ENCODE measurements around the gene MDM1.
A peak's percentile ranks its signal among the peaks of the same experiment; 100 is the strongest.

The MDM1 gene, protein sequence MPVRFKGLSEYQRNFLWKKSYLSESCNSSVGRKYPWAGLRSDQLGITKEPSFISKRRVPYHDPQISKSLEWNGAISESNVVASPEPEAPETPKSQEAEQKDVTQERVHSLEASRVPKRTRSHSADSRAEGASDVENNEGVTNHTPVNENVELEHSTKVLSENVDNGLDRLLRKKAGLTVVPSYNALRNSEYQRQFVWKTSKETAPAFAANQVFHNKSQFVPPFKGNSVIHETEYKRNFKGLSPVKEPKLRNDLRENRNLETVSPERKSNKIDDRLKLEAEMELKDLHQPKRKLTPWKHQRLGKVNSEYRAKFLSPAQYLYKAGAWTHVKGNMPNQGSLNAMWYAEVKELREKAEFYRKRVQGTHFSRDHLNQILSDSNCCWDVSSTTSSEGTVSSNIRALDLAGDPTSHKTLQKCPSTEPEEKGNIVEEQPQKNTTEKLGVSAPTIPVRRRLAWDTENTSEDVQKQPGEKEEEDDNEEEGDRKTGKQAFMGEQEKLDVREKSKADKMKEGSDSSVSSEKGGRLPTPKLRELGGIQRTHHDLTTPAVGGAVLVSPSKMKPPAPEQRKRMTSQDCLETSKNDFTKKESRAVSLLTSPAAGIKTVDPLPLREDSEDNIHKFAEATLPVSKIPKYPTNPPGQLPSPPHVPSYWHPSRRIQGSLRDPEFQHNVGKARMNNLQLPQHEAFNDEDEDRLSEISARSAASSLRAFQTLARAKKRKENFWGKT

DNA sequence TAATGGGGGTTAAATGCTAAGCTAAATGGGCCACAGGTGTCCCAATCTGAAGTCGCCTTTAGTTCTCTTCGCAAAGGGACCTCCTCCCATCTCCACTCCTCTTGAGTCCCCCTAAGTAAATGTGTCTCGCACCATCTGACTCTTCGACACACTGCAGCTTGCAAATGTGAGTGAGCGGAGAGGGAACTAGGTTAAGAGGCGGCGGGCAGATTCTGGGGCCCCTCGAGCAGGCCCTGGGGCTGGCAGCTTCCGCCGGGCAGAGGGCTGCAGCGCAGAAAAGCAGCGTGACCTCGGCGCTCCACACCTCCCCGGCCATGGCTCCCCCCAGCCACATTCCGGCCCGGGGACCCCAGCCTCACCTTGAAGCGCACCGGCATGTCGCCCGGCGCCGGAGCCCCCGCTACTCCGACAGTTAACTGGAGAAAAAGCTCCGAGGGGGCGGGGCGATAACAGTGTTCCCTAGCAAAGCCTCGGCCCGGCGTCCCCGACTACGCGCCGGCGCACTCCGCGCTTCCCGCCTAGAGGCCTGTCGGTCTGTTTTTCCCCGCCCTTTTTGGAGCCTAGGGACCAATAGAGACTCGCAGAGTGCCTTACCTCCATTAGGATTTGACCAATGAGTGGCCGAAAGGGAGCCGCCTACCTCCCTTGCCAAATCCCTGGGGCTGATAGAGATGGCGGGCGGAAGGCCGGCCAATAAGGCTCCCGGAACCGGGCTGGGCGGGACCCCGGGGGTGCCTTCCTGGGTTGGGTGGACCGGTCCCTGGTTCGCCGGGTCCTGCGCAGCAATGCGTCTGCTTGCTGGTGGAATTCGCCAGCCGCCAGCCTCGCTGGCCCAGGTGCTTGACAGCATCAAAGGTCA, at the start of gene MDM1:
Gene MDM1 (minus strand): TSS at position 494 of the 859 bp plus-strand sequence. CDS start 117 bp downstream, at position 377.
- peak; percentile 85 to 95 for DNase-seq

DNA sequence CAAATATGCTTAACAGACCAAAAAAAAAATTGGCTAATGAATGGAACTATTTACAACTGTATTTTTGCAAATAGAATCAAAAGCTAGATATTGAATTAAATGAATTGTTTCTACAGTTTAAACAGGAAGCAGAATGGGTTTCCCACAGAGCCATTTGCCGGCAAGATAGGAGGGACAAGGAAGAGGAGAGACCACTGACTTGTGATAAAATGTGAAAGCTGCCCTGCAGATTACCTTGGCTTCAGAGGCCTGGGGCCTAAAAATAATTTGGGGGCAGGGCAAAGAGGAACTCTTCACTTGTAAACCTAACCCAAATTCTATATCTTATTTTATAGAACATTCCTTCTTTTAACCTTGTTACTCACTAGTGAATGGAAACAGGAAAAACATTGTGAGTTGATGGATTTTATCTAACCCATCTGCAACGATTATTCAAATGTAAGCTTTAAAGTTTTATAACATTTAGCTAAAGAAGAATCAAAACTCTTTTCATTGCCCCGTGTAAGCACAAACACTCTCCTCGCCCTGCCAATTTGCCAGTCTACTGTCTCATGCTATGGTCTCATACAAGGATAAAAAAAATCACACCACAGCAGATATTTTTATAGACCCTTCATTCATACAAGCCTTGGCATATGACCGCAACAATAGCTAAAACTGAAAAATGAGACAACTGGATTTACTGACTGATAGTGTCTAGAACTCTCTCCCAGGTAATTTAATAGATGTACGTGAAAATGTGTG, 49.5 kb upstream of the MDM1 start:
- no peak for DNase-seq

DNA sequence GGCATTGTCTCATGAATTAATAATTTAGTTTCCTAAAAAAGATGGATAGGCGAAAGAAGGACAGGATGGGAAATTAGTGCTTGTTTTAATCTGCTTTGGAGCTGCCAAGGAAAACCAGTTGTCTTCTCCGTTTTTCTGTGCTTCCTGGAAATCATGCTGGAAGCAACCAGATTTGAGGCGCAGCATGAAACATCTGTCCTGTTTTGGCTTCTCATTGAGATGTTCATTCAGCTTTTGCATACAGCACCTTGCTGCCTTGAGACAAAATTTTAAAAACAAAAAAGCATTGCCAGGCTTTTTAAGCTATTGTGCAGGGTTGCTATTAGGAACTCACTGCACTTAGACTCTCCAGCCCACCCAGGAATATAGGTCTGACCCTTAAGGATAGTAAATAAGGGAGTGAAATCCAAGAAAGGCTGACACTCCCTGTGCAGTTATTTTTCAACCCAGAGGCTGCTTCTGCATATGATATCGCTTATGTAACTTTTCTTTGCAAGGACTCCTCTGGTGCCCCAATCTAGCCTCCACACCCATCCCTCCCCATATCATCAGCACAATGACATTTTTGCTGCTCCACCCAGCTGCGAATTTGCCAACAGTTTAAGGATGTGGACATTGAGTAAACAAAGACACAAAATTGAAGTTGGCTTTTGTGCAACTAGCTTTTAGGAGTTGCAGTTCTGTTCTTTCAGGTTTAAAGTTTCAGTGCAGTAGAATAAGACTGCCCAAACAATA, 46.9 kb upstream of the MDM1 start:
- no peak for DNase-seq

DNA sequence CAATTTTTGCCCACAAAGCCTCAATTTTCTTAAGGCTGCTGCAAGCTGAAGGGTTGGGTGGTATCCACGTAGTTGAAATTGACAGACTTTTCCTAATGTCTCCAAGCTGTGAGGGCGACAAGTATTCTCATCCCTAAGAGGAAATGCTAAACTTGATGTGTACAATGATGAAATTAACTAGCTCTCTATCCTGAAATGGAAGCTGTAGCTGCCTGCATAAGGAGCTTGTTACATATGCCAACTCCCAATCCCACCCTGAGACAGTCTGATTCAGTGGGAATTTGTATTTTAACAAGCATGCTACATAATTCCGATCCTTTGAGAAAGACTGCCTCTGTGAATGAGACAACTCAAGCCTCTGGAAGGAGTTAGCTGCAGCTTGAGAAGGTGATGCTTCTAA, 45.7 kb upstream of the MDM1 start:
- no peak for DNase-seq

DNA sequence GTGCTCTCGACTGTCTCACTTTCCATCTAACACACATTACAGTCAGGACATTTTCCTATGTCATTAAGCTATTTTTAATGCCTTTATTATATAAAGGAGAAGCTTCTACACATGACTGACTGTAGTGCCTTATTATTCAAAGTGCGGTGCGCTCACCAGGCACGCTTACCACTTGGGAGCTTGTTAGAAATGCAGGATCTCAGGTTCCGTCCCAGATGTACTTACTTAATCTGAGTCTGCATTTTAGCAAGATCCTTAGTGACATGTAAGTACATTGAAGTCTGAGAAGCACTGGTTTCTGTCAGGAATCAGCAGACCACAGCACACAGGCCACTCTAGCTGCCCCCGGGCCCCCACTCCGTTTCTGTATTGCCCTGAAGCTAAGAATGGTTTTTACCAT, 44.7 kb upstream of the MDM1 start:
- DNase-seq, result no peak

DNA sequence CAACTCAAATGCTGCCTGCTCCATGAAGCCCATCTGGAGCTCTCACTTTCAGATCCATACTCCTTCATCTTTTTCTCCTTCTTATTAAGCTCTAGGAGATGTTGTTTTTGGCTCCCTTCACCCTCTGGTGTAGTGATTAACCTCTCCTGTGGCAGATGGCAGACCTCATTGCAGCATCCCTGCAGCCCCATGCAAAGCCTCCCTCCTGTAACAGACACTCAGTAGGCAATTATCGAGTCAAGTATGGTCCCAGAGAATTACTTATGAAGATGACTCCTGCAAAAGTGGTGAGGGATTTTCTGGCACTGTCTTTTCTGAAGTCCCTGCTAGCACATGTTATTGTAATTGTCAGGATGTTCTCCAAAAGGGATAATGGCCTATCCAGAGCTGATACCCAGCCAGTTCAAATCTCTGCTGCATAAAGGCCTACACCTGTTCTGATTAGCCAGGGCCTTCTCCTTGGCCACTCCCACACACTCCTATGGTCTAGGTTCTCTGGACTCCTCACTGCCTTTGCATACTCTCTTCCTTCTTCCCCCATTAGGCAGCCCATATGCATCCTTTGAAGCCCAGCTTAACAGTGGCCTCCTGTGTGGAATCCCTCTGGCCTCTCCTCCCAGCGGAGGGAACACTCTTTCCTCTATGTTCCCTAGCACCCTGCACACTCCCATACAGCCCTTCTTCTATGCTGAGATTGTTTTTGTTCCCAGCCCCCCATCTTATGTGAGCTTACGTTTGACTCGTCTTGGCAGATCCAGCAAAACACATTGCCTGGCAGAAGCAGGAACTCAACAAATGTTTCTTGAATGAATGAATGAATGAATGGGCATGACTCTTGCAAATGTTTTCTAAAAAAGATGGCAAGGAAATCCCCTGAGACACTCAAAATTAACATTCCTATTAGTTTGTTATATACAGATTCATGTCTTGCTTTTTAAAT, 43.9 kb upstream of the MDM1 start:
- no peak for DNase-seq

DNA sequence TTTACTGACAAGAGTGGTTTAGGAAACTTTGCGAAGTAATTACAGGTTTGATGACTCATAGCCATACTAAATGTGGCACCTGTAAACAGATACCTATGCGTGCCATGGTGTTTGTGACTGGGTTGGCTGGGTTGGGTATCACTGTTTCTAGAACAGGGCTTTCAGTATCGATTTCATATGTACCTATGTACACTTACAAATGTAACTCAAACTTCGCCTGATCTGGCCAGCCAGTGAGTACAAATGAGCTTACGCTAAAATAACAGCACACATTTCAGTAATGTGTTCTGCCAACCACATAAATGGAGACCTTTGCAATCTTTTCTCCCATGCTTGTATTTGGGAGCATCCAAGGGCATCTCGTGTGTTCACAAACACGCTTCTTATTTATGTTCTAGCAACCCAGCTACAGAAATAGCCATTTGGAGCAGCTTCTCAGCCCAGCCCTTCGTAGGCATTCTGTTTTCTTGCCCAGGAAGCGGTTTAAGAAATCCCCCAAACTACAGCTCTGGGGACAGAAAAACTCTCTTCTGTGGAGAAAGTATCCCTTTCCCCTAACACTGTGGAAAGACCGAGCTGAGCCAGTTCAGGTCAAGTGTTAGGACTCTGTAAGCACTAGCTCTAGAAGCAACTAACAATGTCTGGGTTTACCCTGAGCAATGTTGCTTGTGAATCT, 42.3 kb upstream of the MDM1 start:
- DNase-seq, result no peak

DNA sequence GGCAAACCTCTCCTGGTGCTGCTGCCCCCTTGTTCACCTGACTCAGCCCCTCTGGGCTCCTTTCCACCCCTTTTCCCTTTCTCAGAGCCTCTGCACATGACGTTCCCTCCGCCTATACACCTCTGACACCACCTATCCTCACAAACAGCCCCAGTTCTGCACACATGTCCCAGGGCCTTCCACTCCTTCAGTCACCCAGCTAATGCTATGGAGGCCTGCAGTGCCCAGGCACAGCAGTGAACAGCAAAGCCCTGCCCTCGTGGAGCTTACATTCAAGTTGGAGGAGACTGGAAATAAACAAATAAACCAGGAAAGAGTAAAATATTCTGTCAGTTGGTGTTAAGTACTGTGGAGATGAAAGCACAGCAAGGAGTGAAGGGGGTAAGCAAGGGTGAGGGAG, 38.5 kb upstream of the MDM1 start:
- DNase-seq, result no peak

DNA sequence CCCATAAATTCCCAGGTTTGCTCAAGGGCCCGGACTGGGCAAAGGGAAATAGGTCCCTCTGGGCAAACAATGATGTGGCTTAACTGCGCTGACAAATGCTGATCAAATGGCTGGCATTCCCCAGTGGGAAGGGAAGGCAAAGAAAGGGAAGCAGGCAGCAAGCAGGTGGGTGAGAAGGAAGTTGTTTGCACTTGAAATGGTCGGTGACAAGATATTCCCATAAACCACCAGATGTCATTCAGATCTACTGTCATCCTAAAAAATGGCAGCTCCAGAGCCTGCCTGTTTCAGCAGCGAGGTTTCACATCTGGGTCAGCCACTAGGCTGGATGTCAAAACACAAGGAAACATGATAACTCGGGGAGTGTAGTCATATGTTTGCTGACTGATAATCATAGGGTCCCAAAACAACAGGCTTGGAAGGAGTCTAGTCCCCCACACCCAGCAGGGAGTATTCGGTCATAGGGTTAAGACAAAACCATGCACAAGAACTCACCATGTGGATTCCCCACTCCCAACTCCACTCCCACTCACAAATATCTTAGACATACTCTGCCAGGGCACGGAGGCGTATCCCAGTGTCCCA, 37.9 kb upstream of the MDM1 start:
- no peak for DNase-seq

DNA sequence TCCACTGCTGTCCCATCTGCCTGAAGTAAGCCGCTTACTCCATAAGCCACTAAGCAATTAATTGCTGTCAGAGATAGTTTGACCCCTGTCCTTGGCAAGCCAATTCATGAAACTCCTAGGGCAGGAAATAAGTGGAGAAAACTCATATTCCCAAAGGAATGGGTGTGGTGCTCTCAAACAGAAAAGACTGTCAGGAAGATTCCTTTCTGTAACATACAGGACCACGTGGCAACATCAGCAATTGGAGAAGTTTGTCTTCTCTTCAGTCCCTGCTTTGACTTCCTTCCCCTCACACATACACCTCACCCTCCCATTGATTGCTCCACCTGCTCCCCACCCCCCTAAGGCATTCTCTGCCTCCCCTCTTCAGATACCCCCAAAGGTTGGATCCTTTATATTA, 36.2 kb upstream of the MDM1 start:
- no peak for DNase-seq

DNA sequence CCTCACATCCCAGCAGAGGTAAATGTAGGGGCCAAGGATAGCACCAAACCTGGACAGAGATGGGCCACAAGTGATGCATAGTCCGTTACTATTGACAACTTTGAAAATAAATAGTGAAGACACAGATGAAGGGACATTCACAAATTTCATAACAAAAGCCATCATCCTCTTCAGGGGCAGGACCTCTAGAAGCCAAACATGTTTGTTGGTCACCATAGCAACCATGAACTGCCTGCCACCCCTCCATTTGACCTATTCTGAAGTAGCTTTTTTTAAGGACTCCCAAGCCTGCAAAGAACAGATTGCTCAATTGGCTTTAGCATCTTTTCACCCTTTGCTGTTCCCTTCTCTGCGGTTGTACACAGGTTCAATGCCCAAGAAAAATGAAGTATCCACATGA, 35.7 kb upstream of the MDM1 start:
- DNase-seq, result no peak

DNA sequence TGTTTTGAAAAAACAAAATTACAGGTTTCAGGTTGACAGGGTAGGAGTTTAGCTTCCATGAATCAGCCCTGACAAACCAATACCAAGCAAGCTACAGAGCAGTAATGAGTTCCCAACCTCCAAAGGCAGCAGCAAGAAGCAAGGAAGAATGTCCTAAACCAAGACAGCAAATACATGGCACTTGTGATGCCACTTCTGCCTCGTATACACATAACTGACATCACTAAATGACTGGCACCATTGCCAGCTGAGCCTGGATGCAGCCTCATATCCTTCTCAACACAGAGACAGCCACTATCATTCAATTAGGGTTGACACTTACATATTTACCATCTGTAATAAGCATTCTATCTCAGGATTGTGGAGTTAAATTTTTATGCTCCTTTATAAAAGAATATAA, 35.0 kb upstream of the MDM1 start:
- no peak for DNase-seq

DNA sequence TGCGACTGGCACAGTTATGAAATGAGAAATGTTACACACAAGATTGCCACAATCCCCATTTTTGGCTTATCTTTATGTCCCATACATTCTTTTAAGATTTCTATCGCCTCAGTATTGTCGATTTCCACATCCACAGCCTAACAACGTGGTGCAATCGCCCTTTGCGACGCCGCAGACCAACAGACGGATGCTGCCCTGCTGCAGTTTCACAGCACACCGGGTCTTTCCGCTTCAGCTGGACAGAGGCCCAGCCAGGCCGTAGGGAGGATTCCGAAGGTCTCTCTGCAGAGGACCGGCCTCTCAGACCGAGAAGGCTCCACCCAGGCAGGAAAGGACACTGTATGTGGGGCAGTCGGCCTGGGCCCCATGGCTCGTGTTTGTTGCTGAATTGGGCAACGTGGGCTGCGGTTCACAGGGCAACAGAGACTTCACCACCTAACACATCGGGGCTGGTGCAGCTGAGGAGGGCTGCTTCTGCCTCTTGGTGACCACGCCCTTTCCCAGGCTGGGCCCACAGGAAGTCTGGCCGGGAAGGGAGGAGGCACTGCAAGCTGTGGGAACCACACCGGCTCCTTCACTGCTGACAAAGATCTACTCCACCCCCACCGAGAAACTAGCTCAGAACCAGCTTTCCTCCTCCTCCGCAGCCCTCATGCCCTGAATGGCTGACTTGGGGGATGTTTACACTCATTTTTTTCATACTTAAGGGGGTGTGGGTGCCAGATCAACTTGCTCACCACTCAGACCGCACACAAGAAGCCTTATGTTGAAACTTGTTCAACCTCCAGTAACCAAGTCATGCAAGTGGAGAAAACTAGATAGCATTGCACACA, 32.9 kb upstream of the MDM1 start:
- peak in 1 of 2 experiments; percentile 20 for DNase-seq

DNA sequence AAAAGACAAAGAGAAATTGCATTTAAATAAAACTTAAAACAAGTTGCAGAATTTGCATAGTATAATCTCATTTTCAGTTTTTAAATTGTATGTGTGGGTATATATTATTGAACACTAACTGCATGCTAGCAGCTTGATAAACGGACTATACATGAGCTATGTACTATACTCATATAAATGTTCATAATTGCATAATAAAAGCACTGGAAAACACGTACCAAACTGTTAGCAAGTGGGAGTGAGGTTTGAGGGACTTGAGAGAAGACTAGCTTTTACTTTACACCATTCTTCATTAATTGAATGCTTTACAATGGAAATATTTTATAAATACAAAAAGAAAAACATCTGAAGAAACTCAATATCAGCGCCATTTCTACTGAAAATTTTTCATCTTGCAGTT, 32.2 kb upstream of the MDM1 start:
- DNase-seq, result no peak

DNA sequence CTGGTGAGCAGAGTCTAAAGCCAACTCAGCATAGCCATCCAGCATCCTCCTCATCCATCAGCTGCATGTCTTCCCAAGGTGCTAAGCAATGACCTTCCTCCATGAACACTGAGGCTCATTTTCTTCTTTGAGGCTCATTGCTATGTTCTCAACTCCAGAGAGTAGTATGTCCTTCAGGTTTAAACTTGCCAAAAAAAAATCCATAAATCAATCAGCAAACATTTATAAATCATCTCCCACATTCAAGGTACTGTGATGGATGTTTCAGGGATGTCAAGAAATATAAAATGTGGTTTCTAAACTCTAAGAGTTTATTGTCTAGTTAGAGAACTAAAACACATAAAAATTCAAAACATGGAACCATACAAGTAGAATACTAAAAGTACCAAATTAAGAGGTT, 29.8 kb upstream of the MDM1 start:
- no peak for DNase-seq

DNA sequence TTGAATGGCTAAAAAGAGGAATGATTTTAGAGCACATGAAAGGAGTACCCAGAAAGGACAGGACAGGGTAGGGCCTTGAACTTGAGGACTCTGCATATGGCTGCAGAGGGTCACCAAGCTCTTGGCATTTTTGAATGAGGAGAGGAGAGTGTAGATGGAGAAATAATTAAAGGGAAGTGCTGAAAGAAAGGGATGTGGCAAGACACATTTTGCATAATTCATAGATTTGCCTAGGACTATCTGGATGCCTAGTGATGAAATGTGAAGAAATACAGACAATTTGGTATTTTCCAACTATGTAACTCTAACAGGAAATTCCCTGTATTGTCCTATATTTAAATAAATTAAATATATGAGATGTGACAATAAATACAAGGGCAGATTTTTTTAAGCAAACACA, 27.5 kb upstream of the MDM1 start:
- DNase-seq, result no peak

DNA sequence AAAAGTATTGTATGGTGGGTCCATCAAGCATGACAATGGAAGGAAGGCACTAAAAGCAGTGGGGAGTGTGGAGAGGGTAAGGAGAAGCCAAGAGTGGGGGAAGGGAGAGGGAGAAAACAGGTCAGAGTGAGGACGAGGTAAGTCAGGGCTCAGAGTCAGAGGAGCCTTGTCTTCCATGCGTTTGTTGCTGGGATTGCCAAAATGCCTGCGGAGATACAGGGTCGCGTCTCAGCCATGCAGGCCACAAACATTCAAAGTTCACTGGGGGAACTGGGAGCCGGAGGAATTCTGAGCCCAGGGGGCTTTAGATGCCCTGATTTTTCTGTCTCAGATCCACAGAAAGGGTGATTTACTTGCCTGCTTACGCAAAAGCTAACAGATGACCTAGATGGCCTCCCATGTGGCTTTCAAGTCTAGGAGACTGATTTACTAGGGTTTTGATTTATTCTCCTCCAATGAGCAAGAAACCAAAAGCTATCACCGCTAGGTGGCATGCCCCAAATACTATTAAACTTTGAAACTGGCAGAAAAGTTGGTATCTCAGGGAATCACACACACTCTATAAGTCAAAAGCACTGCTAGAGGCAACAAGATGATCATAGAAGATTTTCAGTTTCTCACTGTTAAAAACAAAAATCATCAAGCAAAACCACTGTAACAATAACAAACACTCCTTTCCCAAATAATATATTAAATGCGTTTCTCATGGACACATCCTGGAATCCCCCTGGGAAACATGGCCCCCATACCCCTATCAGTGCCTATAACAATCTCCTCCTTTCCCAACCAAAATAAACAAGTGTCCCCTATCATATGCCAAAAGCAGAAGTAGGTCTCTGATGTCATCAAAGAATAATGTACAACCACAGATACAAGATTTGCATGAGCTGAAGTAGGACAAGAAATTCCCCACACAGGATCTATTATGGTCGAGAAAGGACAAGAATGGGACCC, 26.6 kb upstream of the MDM1 start:
- DNase-seq, result no peak

DNA sequence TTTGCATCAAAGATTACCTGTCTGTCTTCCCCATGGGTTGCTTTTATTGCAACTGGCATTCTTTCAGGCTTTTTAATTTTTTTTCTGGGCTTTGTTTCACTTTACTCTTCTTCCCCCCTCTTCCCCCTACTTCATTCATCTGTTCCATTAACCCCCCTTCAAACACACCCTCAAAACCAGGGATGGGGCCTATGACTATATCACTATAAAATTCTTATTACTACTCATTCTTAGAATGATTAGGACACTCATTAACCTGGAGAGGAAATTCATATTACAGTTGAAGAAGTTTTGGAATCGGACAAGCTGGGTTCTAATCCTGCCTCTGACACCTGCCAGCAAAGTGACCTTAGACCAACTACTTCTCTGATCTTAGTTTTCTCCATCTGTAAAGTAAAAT, 24.8 kb upstream of the MDM1 start:
- DNase-seq, result no peak

Data from cerebellar nuclear complex (tissue), 1 donor.